Stomach (tissue), 9 donors: ENCODE data around the gene ARHGAP26. TPM values are rescaled to one million over a fixed set of nuclear protein-coding genes. Genes with fewer than 3 reads are reported as not detected.

Experiments
- DNase-seq, 2 donors: peaks; one replicate each; pipeline versions ENCODE4 v3.0.0 to v3.0.0-alpha.2; 2013 to 2019
- H3K27ac ChIP-seq, 5 donors: fragments of 200-600 bp in 4 of 5; sonication (generic) in 4 of 5; one replicate each; pipeline ENCODE4 v1.5.1; 2013 to 2019; ENCODE audit warnings: mild to moderate bottlenecking in 1 of 5, moderate library complexity in 1 of 5
- H3K27me3 ChIP-seq, 3 donors: fragments of 200-600 bp; sonication (generic); one replicate each; pipeline ENCODE4 v1.5.1; 2017 to 2019; ENCODE audit warnings: mixed run types in 1 of 3
- H3K36me3 ChIP-seq, 4 donors: fragments of 200-600 bp; sonication (generic); 1 replicate in 3 of 4; 2 replicates in 1 of 4; pipeline ENCODE4 v1.5.1; 2016 to 2019
- H3K4me1 ChIP-seq, 4 donors: fragments of 200-600 bp; sonication (generic); one replicate each; pipeline ENCODE4 v1.5.1; 2016 to 2019
- H3K4me3 ChIP-seq, 4 donors: fragments of 200-600 bp; sonication (generic) in 3 of 4; one replicate each; pipeline ENCODE4 v1.5.1; 2016 to 2019; ENCODE audit warnings: mild to moderate bottlenecking in 1 of 4
- H3K9me3 ChIP-seq, 4 donors: fragments of 200-600 bp; sonication (generic); one replicate each; pipeline ENCODE4 v1.5.1; 2016 to 2019
- CTCF ChIP-seq, 7 experiments: fragments of 450-650 bp in 4 of 7; fragments of 200-600 bp in 3 of 7; sonication (generic) in 3 of 7; IDR thresholded peaks; one replicate each; pipeline ENCODE4 v1.5.1; 2016 to 2019; ENCODE audit warnings: antibody characterized with exemption in 7 of 7, control low read depth in 2 of 7, mild to moderate bottlenecking in 1 of 7
- EP300 ChIP-seq: sonication (generic); formaldehyde crosslinking; IDR thresholded peaks from one replicate; pipeline ENCODE4 v1.6.1; 2017; ENCODE audit warnings: antibody characterized with exemption
- POLR2A ChIP-seq, 4 donors: fragments of 450-650 bp; IDR thresholded peaks; one replicate each; pipeline ENCODE4 v1.6.1; 2016; ENCODE audit warnings: antibody characterized with exemption in 4 of 4, control low read depth in 2 of 4, mild to moderate bottlenecking in 1 of 4, moderate library complexity in 1 of 4
- POLR2AphosphoS5 ChIP-seq, 3 donors: sonication (generic); formaldehyde crosslinking; IDR thresholded peaks; one replicate each; pipeline ENCODE4 v1.6.1; 2016; ENCODE audit warnings: antibody characterized with exemption in 3 of 3
- WGBS, 5 donors: extraction: QIAGEN DNeasy Blood & Tissue Kit in 3 of 5; methylation state at CpG; one replicate each; pipeline versions ENCODE4 v1.1.5 to v1.1.7; 2013 to 2018; 5-methylcytosine and 5-hydroxymethylcytosine counted together
- intact Hi-C: fragments of 100-400 bp; cut with DNase I; formaldehyde crosslinking; loops from one replicate; pipeline ENCODE4 v1.15.1; 2023; ENCODE audit warnings: low total_unique reads
- polyA plus RNA-seq, 3 donors: library from polyadenylated mRNA; stranded (reverse); fragments of 200-250 nt; gene quantifications; one replicate each; pipeline ENCODE4 v1.2.3, GENCODE V29; 2013
- total RNA-seq, 5 donors: library from RNA; depleted of rRNA; stranded (reverse); fragments of >200 nt; gene quantifications; one replicate each; pipeline versions ENCODE4 v1.1.0 to v1.2.3, GENCODE V29; 2014 to 2016
- donor health status: healthy with polysubstance abuse.
- donor health status: Bipolar disorder and iron deficiency.
- donor health status: healthy.

Gene ARHGAP26
- total and polyA plus RNA-seq, 8 donors = 4.0 to 115 (median 34.1) TPM

GRCh38 chr5:143041461-143041860, 271.3 kb downstream of the ARHGAP26 start:
- Histone ChIP-seq H3K27me3 (no peaks in the 10 kb centered on the region), H3K4me3 (no peak overlapping the region), H3K36me3 (peaks cover 4 to 43% (median 19%) of the 10 kb centered on the region in 4 donors), H3K27ac (no peak overlapping the region), H3K9me3 (no peaks in the 10 kb centered on the region), H3K4me1 (peaks cover 0 to 14% (median 3%) of the 10 kb centered on the region in 4 donors)
- intact Hi-C loops = no loop called here
- TF ChIP-seq POLR2A (IDR thresholded peaks at IDR 0.05) (no peak), EP300 (no peak), CTCF (IDR thresholded peaks at IDR 0.05) (no peak), POLR2AphosphoS5 (IDR thresholded peaks at IDR 0.05) (no peak)
- WGBS, 5 donors = 78 to 88% (median 83%) methylated on average over 7 of the region's 7 CpGs
- no peak for DNase-seq

DNA sequence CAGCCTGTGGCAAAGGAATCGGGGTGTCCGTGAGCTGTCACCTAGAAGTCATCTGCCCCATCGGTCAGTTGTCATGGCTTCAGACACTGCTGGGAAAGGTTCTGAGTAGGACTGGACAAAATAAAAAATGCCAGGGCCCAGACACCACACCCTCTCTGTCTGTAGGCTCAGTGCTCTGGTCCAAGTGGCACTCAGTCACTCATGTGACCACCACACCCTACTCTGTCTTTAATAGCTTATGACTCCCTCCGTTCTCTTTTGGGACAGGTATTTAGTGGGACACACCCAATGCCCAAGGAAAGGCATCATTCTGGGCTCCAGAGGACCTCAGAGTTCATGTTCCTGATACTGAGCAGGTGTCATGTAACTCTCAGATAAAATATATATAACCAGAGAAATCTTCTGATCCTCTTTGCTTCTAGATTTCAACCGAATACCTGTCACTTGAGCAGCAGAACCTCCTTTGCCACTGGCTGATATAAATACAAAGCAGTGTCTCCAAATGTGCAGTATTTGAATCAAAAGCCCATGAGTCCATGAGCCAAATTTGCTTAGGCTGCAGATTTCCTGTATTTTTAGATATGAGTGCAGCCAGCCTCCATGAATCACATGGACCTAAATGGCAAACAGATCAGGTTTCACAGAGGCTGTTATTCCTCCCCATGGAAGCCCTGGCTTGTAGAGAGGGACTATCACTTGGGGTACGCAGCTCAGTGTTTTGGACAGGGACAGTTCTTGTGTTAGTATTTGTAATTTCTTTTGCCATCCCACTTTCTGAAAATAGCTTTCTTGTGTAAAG, 272.0 kb downstream of the ARHGAP26 start:
- H3K27me3 ChIP-seq = no peaks in the 10 kb centered on the region
- TF ChIP-seq CTCF (IDR thresholded peaks at IDR 0.05) (no peak), POLR2A (IDR thresholded peaks at IDR 0.05) (no peak), POLR2AphosphoS5 (IDR thresholded peaks at IDR 0.05) (no peak), EP300 (no peak)
- H3K4me3 ChIP-seq = no peak overlapping the region
- peaks cover 0 to 14% (median 3%) of the 10 kb centered on the region in 4 donors for H3K4me1 ChIP-seq
- H3K9me3 ChIP-seq = no peaks in the 10 kb centered on the region
- peaks cover 4 to 39% (median 19%) of the 10 kb centered on the region in 4 donors for H3K36me3 ChIP-seq
- WGBS, 5 donors = 76 to 83% (median 79%) methylated on average over 6 of the region's 6 CpGs
- intact Hi-C loops = no loop called here
- DNase-seq = peak in 1 of 2 donors; percentile 44
- no peak overlapping the region for H3K27ac ChIP-seq

DNA sequence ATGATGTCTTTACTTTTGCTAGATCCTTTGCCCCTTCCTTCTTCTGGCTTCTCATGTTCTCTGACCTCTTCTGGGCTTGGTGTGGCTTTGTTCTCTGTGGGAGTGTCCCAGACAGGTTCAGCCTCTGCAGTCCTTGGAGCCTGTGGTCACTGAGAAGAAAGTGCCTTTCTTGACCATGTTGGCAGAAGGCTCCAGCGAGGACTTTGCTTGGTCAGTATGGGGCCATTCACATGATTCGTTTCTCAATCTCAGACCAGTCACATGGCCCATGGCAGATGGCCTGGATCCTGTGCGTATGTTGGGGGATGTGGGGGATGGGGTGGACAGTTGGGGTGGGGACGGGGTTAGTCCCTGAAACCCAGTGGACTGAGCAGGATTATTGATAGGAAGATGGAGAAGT, 274.1 kb downstream of the ARHGAP26 start:
- Histone ChIP-seq H3K4me1 (peaks cover 0 to 14% (median 3%) of the 10 kb centered on the region in 4 donors), H3K9me3 (no peaks in the 10 kb centered on the region), H3K36me3 (peaks cover 4 to 28% (median 19%) of the 10 kb centered on the region in 4 donors), H3K27ac (peak overlapping the region in 2 of 5 donors; percentile 10 to 26), H3K4me3 (no peak overlapping the region), H3K27me3 (no peaks in the 10 kb centered on the region)
- DNase-seq = no peak
- TF ChIP-seq POLR2AphosphoS5 (IDR thresholded peaks at IDR 0.05) (no peak), CTCF (IDR thresholded peaks at IDR 0.05) (no peak), EP300 (no peak), POLR2A (IDR thresholded peaks at IDR 0.05) (no peak)
- 91 to 95% (median 94%) methylated on average over 4 of the region's 4 CpGs for WGBS, 5 donors
- intact Hi-C loops = no loop called here

DNA sequence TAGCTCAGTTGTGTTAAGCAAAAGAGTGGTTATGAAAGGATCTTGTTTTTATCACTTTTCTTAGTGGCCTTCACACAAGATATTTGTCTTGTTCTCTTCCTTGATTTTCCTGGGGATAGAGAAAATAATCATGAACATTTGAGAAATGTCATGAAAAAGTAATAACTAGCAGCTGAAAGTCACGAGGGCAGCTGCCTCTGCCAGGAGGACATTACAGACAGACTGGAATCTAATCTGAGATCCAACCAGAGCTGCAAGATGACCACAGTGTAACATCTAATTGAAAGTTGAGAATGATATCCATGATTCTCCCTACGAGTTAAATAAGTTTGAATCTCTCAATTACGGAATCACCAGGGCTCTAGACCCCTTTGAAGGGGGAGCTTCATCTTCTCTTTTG, 274.9 kb downstream of the ARHGAP26 start:
- H3K27ac ChIP-seq = no peak overlapping the region

More for the DNA sequence above, 274.9 kb downstream of the ARHGAP26 start:
- no peaks in the 10 kb centered on the region for H3K27me3 ChIP-seq
- intact Hi-C loops = no loop called here
- 80 to 90% (median 84%) methylated on average over 3 of the region's 3 CpGs for WGBS, 5 donors
- TF ChIP-seq POLR2A (IDR thresholded peaks at IDR 0.05) (no peak), EP300 (no peak), POLR2AphosphoS5 (IDR thresholded peaks at IDR 0.05) (no peak), CTCF (IDR thresholded peaks at IDR 0.05) (no peak)
- H3K36me3 ChIP-seq = peaks cover 4 to 28% (median 19%) of the 10 kb centered on the region in 4 donors
- no peak for DNase-seq
- H3K4me1 ChIP-seq = peaks cover 0 to 14% (median 3%) of the 10 kb centered on the region in 4 donors
- no peaks in the 10 kb centered on the region for H3K9me3 ChIP-seq
- H3K4me3 ChIP-seq = no peak overlapping the region
